GM08714 (cell line): ENCODE results near the gene CEBPA.

Experiments
- H3K4me3 ChIP-seq: fragments of 200-500 bp; sonication (Bioruptor generic); 2 replicates; pipeline ENCODE4 v1.5.1; 2014; ENCODE audit warnings: mild to moderate bottlenecking, low read length, inconsistent platforms
- ZNF274 ChIP-seq: IDR thresholded peaks from 2 replicates; pipeline ENCODE4 v1.6.1; 2012; ENCODE audit warnings: mild to moderate bottlenecking, low read depth, low read length

Gene CEBPA

DNA sequence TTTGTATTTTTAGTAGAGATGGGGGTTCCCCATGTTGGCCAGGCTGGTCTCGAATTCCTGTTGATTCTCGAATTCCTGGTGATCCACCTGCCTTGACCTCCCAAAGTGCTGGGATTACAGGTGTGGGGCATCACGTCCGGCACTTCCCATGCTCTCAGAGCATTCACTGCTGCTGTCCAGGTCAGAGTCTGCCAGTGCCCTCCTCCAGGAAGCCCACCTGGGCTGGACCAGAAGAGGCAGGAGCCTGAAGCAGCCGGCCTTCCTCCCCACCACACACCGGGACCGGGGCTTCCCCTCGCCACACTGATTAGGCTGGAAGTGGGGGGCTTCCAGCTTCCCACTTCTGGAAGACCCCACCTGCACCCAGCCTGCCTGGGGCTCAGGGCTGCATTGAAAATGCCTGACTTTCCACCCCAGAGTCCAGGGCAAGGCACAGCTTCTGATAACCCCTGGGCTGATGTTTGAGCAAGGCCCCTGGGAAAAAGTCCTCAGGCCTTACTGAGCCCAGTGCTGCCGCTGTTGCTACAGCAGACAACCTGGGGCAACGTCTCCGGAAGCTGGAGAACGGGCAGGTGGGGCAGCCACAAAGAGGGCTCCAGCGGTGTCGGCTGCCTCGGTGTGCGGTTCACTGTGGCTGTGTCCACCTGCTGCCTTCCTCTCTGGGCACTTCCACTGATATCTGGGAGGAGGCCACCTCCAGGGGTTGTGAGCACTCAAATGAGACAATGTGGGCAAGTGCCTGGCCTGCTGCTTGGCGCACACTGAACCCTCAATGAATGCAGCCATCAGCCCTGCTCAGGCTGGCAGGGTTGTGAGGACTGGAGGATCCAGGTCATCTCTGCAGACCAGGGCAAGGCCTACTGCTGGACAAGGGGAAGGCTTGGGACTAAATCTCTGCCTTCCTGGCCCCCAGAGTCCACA lies 22.6 kb downstream of the CEBPA start:
- TF ChIP-seq ZNF274 = no peak
- no peak overlapping the region for H3K4me3 ChIP-seq

- no peak overlapping the region for H3K4me3 ChIP-seq
- no peak for TF ChIP-seq ZNF274
These were observed 23.7 kb downstream of the CEBPA start for GRCh38 chr19:33278403-33279269.

GRCh38 chr19:33278023-33278402 lies 24.3 kb downstream of the CEBPA start:
- no peak for TF ChIP-seq ZNF274
- no peak overlapping the region for H3K4me3 ChIP-seq

GRCh38 chr19:33277434-33277833 lies 24.9 kb downstream of the CEBPA start:
- H3K4me3 ChIP-seq = no peak overlapping the region
- no peak for TF ChIP-seq ZNF274

- TF ChIP-seq ZNF274 = no peak
- H3K4me3 ChIP-seq = no peak overlapping the region
These were observed 26.3 kb downstream of the CEBPA start for GRCh38 chr19:33275933-33276619.

DNA sequence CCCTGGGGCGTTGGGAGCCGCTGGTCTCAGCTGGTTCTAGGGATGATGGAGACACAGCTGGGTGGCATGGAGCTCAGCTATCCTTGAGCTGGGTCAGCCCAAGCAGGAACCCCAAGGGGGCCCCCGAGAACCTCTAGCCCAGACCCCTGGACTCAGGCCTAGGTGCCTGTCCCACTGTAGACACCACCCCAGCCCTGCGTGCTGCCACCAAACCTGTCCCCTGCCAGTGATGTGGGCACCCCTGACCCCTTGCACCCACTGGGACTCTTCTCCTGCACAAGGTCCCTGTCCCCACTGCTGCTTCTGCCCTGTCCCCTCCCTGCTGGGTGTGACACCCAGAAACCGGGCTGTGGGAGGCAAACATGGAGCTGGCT lies 26.8 kb downstream of the CEBPA start:
- TF ChIP-seq ZNF274 = no peak
- H3K4me3 ChIP-seq = no peak overlapping the region

DNA sequence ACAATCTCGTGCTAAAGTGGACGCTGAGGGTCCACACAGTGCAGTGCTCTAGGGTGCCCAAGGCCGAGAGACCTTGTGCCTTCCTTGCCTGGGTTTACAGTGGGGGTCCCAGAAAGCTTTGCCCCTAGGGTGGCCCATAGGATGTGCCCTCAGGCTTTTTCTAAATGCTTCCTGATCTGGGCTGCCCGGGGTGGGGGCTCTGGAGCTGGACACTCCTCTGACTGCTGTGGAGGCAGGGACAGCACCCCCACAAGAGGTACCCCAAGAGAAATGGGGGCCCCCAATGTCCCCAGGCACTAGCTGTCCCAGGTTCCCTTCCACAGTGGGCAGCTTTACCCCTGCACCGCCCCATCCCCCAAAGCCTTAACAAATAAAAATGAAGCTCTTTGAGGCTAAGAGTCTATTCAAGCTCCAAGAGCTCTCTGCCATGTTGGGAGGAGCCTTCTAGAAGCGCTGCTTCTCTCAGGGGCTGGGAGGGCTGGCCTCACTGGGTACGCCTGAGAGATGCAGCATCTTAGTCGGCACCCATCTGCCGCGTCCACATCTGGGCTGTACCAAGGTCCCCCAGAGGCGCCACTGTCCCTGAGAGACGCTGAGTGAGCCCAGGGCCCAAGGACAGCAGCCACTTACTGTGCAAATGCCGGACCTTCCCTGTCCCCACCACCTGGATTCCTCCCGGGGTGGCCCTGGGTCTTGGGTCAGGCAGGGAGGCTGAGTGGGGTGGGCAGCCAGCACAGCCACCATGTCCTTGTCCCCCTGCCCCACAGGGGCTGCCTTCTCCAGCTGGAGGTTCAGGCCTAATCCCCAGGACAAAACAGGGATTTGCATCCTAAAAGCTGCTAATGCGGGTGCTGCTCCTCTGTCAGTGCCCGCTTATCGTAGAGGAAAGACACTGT lies 27.4 kb downstream of the CEBPA start:
- H3K4me3 ChIP-seq = no peak overlapping the region
- no peak for TF ChIP-seq ZNF274

GRCh38 chr19:33273881-33274662 lies 28.3 kb downstream of the CEBPA start:
- no peak for TF ChIP-seq ZNF274
- H3K4me3 ChIP-seq = no peak overlapping the region

DNA sequence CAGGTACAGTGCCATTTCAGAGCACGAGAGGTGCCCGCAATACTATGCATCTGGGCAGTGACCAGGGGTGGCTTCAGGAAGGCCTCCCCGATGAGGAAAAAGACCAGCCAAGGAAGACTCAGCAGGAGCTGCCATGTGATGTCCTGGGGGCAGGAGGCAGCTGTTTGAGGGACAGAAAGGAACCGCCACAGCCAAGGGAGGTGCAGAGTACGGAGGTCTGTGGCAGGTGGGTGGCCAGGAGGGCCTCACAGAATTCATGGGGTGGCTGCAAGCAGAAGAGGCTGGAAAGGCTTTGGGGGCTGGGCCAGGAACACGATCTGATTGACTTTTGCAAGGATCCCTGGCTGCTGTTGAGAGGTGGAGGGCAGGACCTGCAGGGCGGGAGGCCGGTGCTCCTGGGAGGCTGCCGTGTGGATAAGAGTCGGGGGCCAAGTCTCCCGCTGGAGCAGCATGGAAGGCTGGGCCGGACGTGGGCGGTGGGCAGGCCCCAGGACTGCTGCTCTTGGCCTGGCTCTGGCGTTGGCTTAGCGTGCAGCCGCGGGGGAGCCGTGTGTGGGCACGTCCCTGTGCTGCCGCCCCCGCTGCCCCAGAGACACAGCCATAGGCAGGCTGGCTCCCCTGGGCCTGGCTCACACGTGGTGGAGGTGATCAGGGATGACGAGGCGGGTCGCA lies 29.1 kb downstream of the CEBPA start:
- no peak for TF ChIP-seq ZNF274
- no peak overlapping the region for H3K4me3 ChIP-seq

- H3K4me3 ChIP-seq = no peak overlapping the region
- TF ChIP-seq ZNF274 = no peak
These were observed 30.9 kb downstream of the CEBPA start for GRCh38 chr19:33271246-33272021.

- TF ChIP-seq ZNF274 = no peak
- H3K4me3 ChIP-seq = no peak overlapping the region
These were observed 31.6 kb downstream of the CEBPA start for GRCh38 chr19:33270769-33271168.
